ENCODE measurements around the gene ZNF414.

The ZNF414 gene

GRCh38 chr19:8545743-8546142, 31.8 kb upstream of the ZNF414 start:
- H3K4me3 ChIP-seq (ENCODE audit: low read depth, low read length), result no peak overlapping the region
- TF ChIP-seq, protein P1, sequence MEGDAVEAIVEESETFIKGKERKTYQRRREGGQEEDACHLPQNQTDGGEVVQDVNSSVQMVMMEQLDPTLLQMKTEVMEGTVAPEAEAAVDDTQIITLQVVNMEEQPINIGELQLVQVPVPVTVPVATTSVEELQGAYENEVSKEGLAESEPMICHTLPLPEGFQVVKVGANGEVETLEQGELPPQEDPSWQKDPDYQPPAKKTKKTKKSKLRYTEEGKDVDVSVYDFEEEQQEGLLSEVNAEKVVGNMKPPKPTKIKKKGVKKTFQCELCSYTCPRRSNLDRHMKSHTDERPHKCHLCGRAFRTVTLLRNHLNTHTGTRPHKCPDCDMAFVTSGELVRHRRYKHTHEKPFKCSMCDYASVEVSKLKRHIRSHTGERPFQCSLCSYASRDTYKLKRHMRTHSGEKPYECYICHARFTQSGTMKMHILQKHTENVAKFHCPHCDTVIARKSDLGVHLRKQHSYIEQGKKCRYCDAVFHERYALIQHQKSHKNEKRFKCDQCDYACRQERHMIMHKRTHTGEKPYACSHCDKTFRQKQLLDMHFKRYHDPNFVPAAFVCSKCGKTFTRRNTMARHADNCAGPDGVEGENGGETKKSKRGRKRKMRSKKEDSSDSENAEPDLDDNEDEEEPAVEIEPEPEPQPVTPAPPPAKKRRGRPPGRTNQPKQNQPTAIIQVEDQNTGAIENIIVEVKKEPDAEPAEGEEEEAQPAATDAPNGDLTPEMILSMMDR (IDR thresholded peaks at IDR 0.05; ENCODE audit: borderline replicate concordance, insufficient read depth, low read depth, low read length), result no peak

GRCh38 chr19:8544168-8544567, 30.2 kb upstream of the ZNF414 start:
- H3K4me3 ChIP-seq (ENCODE audit: low read depth, low read length), result no peak overlapping the region
- TF ChIP-seq, protein P1 (IDR thresholded peaks at IDR 0.05; ENCODE audit: borderline replicate concordance, insufficient read depth, low read depth, low read length), result no peak

DNA sequence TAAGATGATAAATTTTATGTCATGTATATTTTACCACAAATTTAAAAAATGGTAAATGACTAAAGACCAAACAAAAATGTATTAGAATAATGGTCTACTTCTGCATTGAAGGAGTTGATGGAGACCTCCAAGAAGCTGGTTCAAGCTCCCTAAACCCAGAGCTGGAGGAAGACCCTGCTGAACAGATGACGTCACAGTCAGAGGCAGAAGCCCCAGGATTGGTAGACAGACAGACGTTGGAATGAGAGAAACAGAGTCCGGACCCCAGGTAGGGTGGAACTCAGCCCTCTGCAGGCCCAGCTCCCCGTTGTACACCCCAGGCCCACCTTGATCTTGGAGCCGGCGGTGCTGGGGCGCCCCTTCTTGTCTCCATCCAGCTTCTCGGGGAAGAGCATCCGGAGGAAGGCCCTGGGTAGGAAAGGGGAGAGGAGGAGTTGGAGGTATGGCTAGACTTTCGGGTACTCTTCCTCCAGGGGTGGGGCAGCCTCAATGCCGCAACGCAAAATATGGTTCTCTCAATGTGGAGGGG, 25.7 kb upstream of the ZNF414 start:
- TF ChIP-seq, protein P1 (IDR thresholded peaks at IDR 0.05; ENCODE audit: borderline replicate concordance, insufficient read depth, low read depth, low read length), result no peak

GRCh38 chr19:8537099-8537498, 23.1 kb upstream of the ZNF414 start:
- H3K4me3 ChIP-seq (ENCODE audit: low read depth, low read length), result no peak overlapping the region

More for the DNA sequence above, 25.7 kb upstream of the ZNF414 start:
- no peak overlapping the region for H3K4me3 ChIP-seq (ENCODE audit: low read depth, low read length)

DNA sequence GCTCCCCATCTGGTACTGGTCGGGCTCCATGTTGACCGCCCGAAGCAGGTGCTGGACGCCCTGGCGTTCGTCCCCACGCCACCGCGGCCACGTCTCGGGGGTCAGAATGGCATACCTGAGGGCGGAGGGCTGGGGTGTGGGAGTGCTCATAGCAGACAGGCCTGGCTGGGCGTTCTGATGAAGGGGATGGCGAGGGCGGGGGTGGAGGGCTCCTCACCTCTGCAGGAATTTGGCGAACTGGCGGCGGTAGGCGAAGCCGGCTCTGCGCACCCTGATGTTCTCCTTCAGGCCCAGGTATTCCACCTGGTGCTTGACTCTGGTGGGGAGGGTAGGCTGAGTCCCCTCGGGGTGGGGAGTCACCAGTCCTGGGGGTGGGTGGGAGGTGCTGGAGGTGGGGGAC, 22.3 kb upstream of the ZNF414 start:
- H3K4me3 ChIP-seq (ENCODE audit: low read depth, low read length), result no peak overlapping the region
- TF ChIP-seq, protein P1 (IDR thresholded peaks at IDR 0.05; ENCODE audit: borderline replicate concordance, insufficient read depth, low read depth, low read length), result no peak

More at GRCh38 chr19:8537099-8537498, 23.1 kb upstream of the ZNF414 start:
- TF ChIP-seq, protein P1 (IDR thresholded peaks at IDR 0.05; ENCODE audit: borderline replicate concordance, insufficient read depth, low read depth, low read length), result no peak

DNA sequence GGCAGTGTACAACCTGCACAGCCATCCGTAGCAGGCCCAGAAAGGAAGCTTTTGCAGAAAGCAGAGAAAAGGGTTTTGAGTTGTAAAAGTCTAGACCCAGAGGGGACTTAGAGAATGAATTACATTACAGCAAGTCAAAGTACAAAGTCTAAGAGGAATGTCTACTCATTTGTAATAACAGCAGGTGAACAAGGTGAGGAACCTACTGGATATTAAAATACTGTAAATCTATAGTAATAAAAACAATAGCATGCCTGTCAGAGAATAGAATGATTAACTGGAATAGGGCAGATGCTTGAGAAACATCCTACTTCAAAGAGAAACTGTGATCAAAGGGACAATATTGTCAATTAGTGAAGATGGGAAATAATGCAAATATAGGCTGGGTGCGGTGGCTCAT, 18.3 kb upstream of the ZNF414 start:
- TF ChIP-seq, protein P1 (IDR thresholded peaks at IDR 0.05; ENCODE audit: borderline replicate concordance, insufficient read depth, low read depth, low read length), result no peak
- no peak overlapping the region for H3K4me3 ChIP-seq (ENCODE audit: low read depth, low read length)

- H3K4me3 ChIP-seq (ENCODE audit: low read depth, low read length), result no peak overlapping the region
- TF ChIP-seq, protein P1 (IDR thresholded peaks at IDR 0.05; ENCODE audit: borderline replicate concordance, insufficient read depth, low read depth, low read length), result no peak
Measured at GRCh38 chr19:8531470-8531869, 17.5 kb upstream of the ZNF414 start.
